CD4-positive, CD25-positive, alpha-beta regulatory T cell (primary cell): ENCODE measurements around the gene C2CD4C. TPM values are rescaled to one million over a fixed set of nuclear protein-coding genes. Genes with fewer than 3 reads are reported as not detected.

ENCODE experiments used
- ATAC-seq, 2 donors: fragments of 150-1000 bp; cut with Tn5 transposase; one replicate each; pipeline ENCODE4 v1.10.0; 2021; ENCODE audit warnings: low read depth in 2 of 2, moderate number of reproducible peaks in 2 of 2, moderate library complexity in 1 of 2
- DNase-seq, 3 donors: peaks; one replicate each; pipeline versions ENCODE4 v3.0.0 to v3.0.0-alpha.2; 2012 to 2022; ENCODE audit warnings: mixed read lengths in 1 of 3
- H3K27ac ChIP-seq: one replicate; pipeline ENCODE4 v1.7.0; 2013; ENCODE audit warnings: mild to moderate bottlenecking, low read length; ENCODE audit not compliant: insufficient read depth, poor library complexity, severe bottlenecking
- H3K27me3 ChIP-seq: one replicate; pipeline ENCODE4 v1.7.0; 2013; ENCODE audit warnings: low read length; ENCODE audit not compliant: control insufficient read depth, insufficient read depth
- H3K36me3 ChIP-seq: one replicate; pipeline ENCODE4 v1.7.0; 2013; ENCODE audit warnings: mild to moderate bottlenecking, low read length, moderate library complexity; ENCODE audit not compliant: control insufficient read depth, insufficient read depth
- H3K4me1 ChIP-seq: 2 replicates; pipeline ENCODE4 v1.7.0; 2013; ENCODE audit warnings: mild to moderate bottlenecking, low read length; ENCODE audit not compliant: insufficient read depth, control insufficient read depth, poor library complexity, severe bottlenecking
- H3K4me3 ChIP-seq: one replicate; pipeline ENCODE4 v1.7.0; 2013; ENCODE audit warnings: low read depth, mild to moderate bottlenecking, low read length, moderate library complexity
- H3K9me3 ChIP-seq, 2 experiments: 1 replicate in 1 of 2; 2 replicates in 1 of 2; pipeline ENCODE4 v1.7.0; 2013; ENCODE audit warnings: low read length in 2 of 2, mild to moderate bottlenecking in 1 of 2, moderate library complexity in 1 of 2; ENCODE audit not compliant: control insufficient read depth in 2 of 2
- H3K27ac Mint-ChIP-seq, 3 donors: one replicate each; pipeline ENCODE4 v1.8.0; 2020 to 2022; ENCODE audit warnings: mild to moderate bottlenecking in 3 of 3, mixed read lengths in 3 of 3, moderate library complexity in 2 of 3
- H3K27me3 Mint-ChIP-seq: one replicate; pipeline ENCODE4 v1.8.0; 2022; ENCODE audit warnings: mild to moderate bottlenecking, mixed read lengths
- H3K36me3 Mint-ChIP-seq: one replicate; pipeline ENCODE4 v1.8.0; 2020; ENCODE audit warnings: mixed read lengths
- H3K4me1 Mint-ChIP-seq, 4 donors: one replicate each; pipeline ENCODE4 v1.8.0; 2020 to 2022; ENCODE audit warnings: mixed read lengths in 4 of 4, mild to moderate bottlenecking in 1 of 4
- H3K4me3 Mint-ChIP-seq, 4 donors: one replicate each; pipeline ENCODE4 v1.8.0; 2020 to 2022; ENCODE audit warnings: mild to moderate bottlenecking in 4 of 4, mixed read lengths in 4 of 4, moderate library complexity in 3 of 4
- H3K9me3 Mint-ChIP-seq, 7 donors: one replicate each; pipeline ENCODE4 v1.8.0; 2020 to 2022; ENCODE audit warnings: mixed read lengths in 7 of 7, mild to moderate bottlenecking in 3 of 7, moderate library complexity in 2 of 7
- polyA plus RNA-seq, 4 donors: library from polyadenylated mRNA; unstranded; fragments of 300-500 nt; fragmentation: Illumina TruSeq; gene quantifications; one replicate each; pipeline ENCODE4 v1.2.3, GENCODE V29; 2021
- total RNA-seq: library from RNA; stranded (reverse); gene quantifications from one replicate; pipeline ENCODE4 v1.2.3, GENCODE V29; 2022

C2CD4C gene
- total RNA-seq (not detected), polyA plus RNA-seq (not detected)

GRCh38 chr19:408902-409515 is at the start of gene C2CD4C:
C2CD4C (minus strand) TSS chr19:409147; CDS start chr19:408361, 786 bp downstream.
- no peak for DNase-seq
- H3K4me3 Mint-ChIP-seq = peak within 1 kb of the TSS; percentile 44 to 84 (median 80)
- peak within 1 kb of the TSS in 1 of 3 donors; percentile 35 for H3K27ac Mint-ChIP-seq
- H3K36me3 Mint-ChIP-seq = no peaks in the 10 kb centered on the region
- ATAC-seq = no peak
- peaks cover 18% of the 10 kb centered on the region for H3K4me1 ChIP-seq
- H3K36me3 ChIP-seq = no peaks in the 10 kb centered on the region
- H3K27ac ChIP-seq = no peak within 1 kb of the TSS
- H3K27me3 Mint-ChIP-seq = peaks cover 16% of the 10 kb centered on the region
- H3K4me1 Mint-ChIP-seq = peaks cover 0 to 6% (median 4%) of the 10 kb centered on the region in 4 donors
- H3K27me3 ChIP-seq = no peaks in the 10 kb centered on the region
- no peak within 1 kb of the TSS for H3K4me3 ChIP-seq
- no peaks in the 10 kb centered on the region for H3K9me3 ChIP-seq
- peaks cover 0 to 3% (median 0%) of the 10 kb centered on the region in 7 donors for H3K9me3 Mint-ChIP-seq

- Mint-ChIP-seq H3K4me1 (peaks cover 0 to 16% (median 0%) of the 10 kb centered on the region in 4 donors), H3K4me3 (no peak overlapping the region), H3K27me3 (peaks cover 28% of the 10 kb centered on the region), H3K36me3 (no peaks in the 10 kb centered on the region), H3K27ac (no peak overlapping the region), H3K9me3 (peaks cover 0 to 5% (median 0%) of the 10 kb centered on the region in 7 donors)
- DNase-seq (no peak), ATAC-seq (no peak)
- H3K4me3 ChIP-seq = no peak overlapping the region
- H3K27ac ChIP-seq = no peak overlapping the region
- peaks cover 9% of the 10 kb centered on the region for H3K4me1 ChIP-seq
- no peaks in the 10 kb centered on the region for H3K36me3 ChIP-seq
- H3K9me3 ChIP-seq = no peaks in the 10 kb centered on the region
- H3K27me3 ChIP-seq = peaks cover 6% of the 10 kb centered on the region
Observed at GRCh38 chr19:458091-459042, 49.4 kb upstream of the C2CD4C start.

- ATAC-seq = no peak
Observed at GRCh38 chr19:457636-458035, 48.7 kb upstream of the C2CD4C start.

GRCh38 chr19:456547-457110 is 47.7 kb upstream of the C2CD4C start:
- peaks cover 0 to 2% (median 0%) of the 10 kb centered on the region in 7 donors for H3K9me3 Mint-ChIP-seq
- no peak overlapping the region for H3K27ac ChIP-seq
- H3K4me1 Mint-ChIP-seq = peaks cover 0 to 10% (median 0%) of the 10 kb centered on the region in 4 donors
- H3K36me3 ChIP-seq = no peaks in the 10 kb centered on the region
- no peak overlapping the region for H3K4me3 ChIP-seq
- DNase-seq (no peak), ATAC-seq (no peak)
- H3K36me3 Mint-ChIP-seq = no peaks in the 10 kb centered on the region
- no peak overlapping the region for H3K27ac Mint-ChIP-seq
- H3K27me3 Mint-ChIP-seq = peaks cover 18% of the 10 kb centered on the region
- peaks cover 8% of the 10 kb centered on the region for H3K4me1 ChIP-seq
- no peak overlapping the region for H3K4me3 Mint-ChIP-seq
- H3K27me3 ChIP-seq = peaks cover 3% of the 10 kb centered on the region
- no peaks in the 10 kb centered on the region for H3K9me3 ChIP-seq

More at GRCh38 chr19:457636-458035, 48.7 kb upstream of the C2CD4C start:
- Mint-ChIP-seq H3K27ac (no peak overlapping the region), H3K4me1 (peaks cover 0 to 16% (median 0%) of the 10 kb centered on the region in 4 donors), H3K9me3 (peaks cover 0 to 3% (median 0%) of the 10 kb centered on the region in 7 donors), H3K27me3 (peaks cover 25% of the 10 kb centered on the region), H3K4me3 (peak overlapping the region in 1 of 4 donors; percentile 51), H3K36me3 (no peaks in the 10 kb centered on the region)
- Histone ChIP-seq H3K9me3 (no peaks in the 10 kb centered on the region), H3K36me3 (no peaks in the 10 kb centered on the region), H3K27ac (no peak overlapping the region), H3K4me3 (no peak overlapping the region), H3K4me1 (peaks cover 9% of the 10 kb centered on the region), H3K27me3 (peaks cover 6% of the 10 kb centered on the region)
- no peak for DNase-seq

GRCh38 chr19:455851-456546 is 47.1 kb upstream of the C2CD4C start:
- no peaks in the 10 kb centered on the region for H3K36me3 Mint-ChIP-seq
- no peak overlapping the region for H3K4me3 Mint-ChIP-seq
- ATAC-seq (no peak), DNase-seq (no peak)
- H3K4me3 ChIP-seq = no peak overlapping the region
- no peak overlapping the region for H3K27ac Mint-ChIP-seq
- peaks cover 18% of the 10 kb centered on the region for H3K27me3 Mint-ChIP-seq
- H3K27ac ChIP-seq = no peak overlapping the region
- peaks cover 0 to 8% (median 0%) of the 10 kb centered on the region in 4 donors for H3K4me1 Mint-ChIP-seq
- peaks cover 1% of the 10 kb centered on the region for H3K4me1 ChIP-seq
- peaks cover 3% of the 10 kb centered on the region for H3K27me3 ChIP-seq
- H3K9me3 ChIP-seq = no peaks in the 10 kb centered on the region
- no peaks in the 10 kb centered on the region for H3K36me3 ChIP-seq
- H3K9me3 Mint-ChIP-seq = peaks cover 0 to 2% (median 0%) of the 10 kb centered on the region in 7 donors

- no peaks in the 10 kb centered on the region for H3K4me1 ChIP-seq
- no peaks in the 10 kb centered on the region for H3K36me3 ChIP-seq
- H3K4me3 Mint-ChIP-seq = no peak overlapping the region
- peaks cover 18% of the 10 kb centered on the region for H3K27me3 Mint-ChIP-seq
- H3K4me1 Mint-ChIP-seq = peaks cover 0 to 8% (median 0%) of the 10 kb centered on the region in 4 donors
- ATAC-seq (no peak), DNase-seq (no peak)
- H3K27ac Mint-ChIP-seq = no peak overlapping the region
- H3K9me3 ChIP-seq = no peaks in the 10 kb centered on the region
- H3K27me3 ChIP-seq = peaks cover 3% of the 10 kb centered on the region
- H3K36me3 Mint-ChIP-seq = no peaks in the 10 kb centered on the region
- peaks cover 0 to 3% (median 0%) of the 10 kb centered on the region in 7 donors for H3K9me3 Mint-ChIP-seq
- no peak overlapping the region for H3K4me3 ChIP-seq
- no peak overlapping the region for H3K27ac ChIP-seq
Observed at GRCh38 chr19:455031-455705, 46.2 kb upstream of the C2CD4C start.

- no peaks in the 10 kb centered on the region for H3K27me3 ChIP-seq
- no peaks in the 10 kb centered on the region for H3K4me1 ChIP-seq
- no peaks in the 10 kb centered on the region for H3K36me3 ChIP-seq
- ATAC-seq (no peak), DNase-seq (no peak)
- no peaks in the 10 kb centered on the region for H3K36me3 Mint-ChIP-seq
- no peaks in the 10 kb centered on the region for H3K9me3 ChIP-seq
- H3K27ac Mint-ChIP-seq = no peak overlapping the region
- no peak overlapping the region for H3K4me3 ChIP-seq
- peaks cover 11% of the 10 kb centered on the region for H3K27me3 Mint-ChIP-seq
- peaks cover 0 to 3% (median 0%) of the 10 kb centered on the region in 7 donors for H3K9me3 Mint-ChIP-seq
- H3K27ac ChIP-seq = no peak overlapping the region
- no peak overlapping the region for H3K4me3 Mint-ChIP-seq
- H3K4me1 Mint-ChIP-seq = peaks cover 0 to 3% (median 0%) of the 10 kb centered on the region in 4 donors
Observed at GRCh38 chr19:453606-454005, 44.7 kb upstream of the C2CD4C start.
